Amniotic epithelial cell (primary cell): ENCODE measurements around the gene SPAAR.
"Not testable (repeated sequence)": the region's sequence is repeated elsewhere in the genome, so short reads cannot be mapped to it uniquely, and the experiment has no call there.

Source experiments
- DNase-seq: peaks from one replicate; pipeline ENCODE4 v3.0.0-alpha.2; 2010; ENCODE audit warnings: low read depth

SPAAR gene

GRCh38 chr9:35904338-35904737 is 5.0 kb upstream of the SPAAR start:
- no peak for DNase-seq

- DNase-seq: peak; percentile 62
These were observed 4.1 kb upstream of the SPAAR start for GRCh38 chr9:35905051-35905781.

- peak; percentile 96 for DNase-seq
These were observed 3.2 kb upstream of the SPAAR start, which contains the start of gene HRCT1 for GRCh38 chr9:35905912-35906679. Gene HRCT1, plus strand, starts transcription at chr9:35906202. Its CDS starts 86 bp downstream, at chr9:35906288.

- DNase-seq: peak; percentile 94
These were observed 2.2 kb upstream of the SPAAR start for GRCh38 chr9:35906923-35907699.

- DNase-seq: peak; percentile 97
These were observed 1.4 kb upstream of the SPAAR start for GRCh38 chr9:35907711-35908503.

GRCh38 chr9:35908504-35909125 is 675 bp upstream of the SPAAR start:
- DNase-seq: no peak

GRCh38 chr9:35909687-35910612 is 660 bp downstream of the SPAAR start:
- DNase-seq: no peak

- DNase-seq: peak; percentile 76
These were observed 1.5 kb downstream of the SPAAR start for GRCh38 chr9:35910613-35911359.

- no peak for DNase-seq
These were observed 2.4 kb downstream of the SPAAR start for GRCh38 chr9:35911690-35912089.

GRCh38 chr9:35912791-35913400 is 3.6 kb downstream of the SPAAR start:
- no peak for DNase-seq

- DNase-seq: not testable (repeated sequence)
These were observed 4.1 kb downstream of the SPAAR start for GRCh38 chr9:35913429-35913828.

- peak; percentile 32 for DNase-seq
These were observed 5.1 kb downstream of the SPAAR start for GRCh38 chr9:35914301-35914807.

- DNase-seq: no peak
These were observed 6.5 kb downstream of the SPAAR start for GRCh38 chr9:35915681-35916294.

GRCh38 chr9:35917261-35917660 is 8.0 kb downstream of the SPAAR start:
- no peak for DNase-seq

- no peak for DNase-seq
These were observed 9.5 kb downstream of the SPAAR start for GRCh38 chr9:35918780-35919179.

- DNase-seq: no peak
These were observed 10.1 kb downstream of the SPAAR start for GRCh38 chr9:35919212-35920008.

GRCh38 chr9:35920051-35920620 is 10.8 kb downstream of the SPAAR start:
- no peak for DNase-seq
